ENCODE measurements around the gene ZNF431.
"Not testable (repeated sequence)": the region's sequence is repeated elsewhere in the genome, so short reads cannot be mapped to it uniquely, and the experiment has no call there.

The ZNF431 gene

GRCh38 chr19:21141787-21142464 is at the start of gene ZNF431:
TSS of gene ZNF431 (plus strand) at chr19:21142040. CDS start at chr19:21142184, 144 bp downstream.
- DNase-seq (ENCODE audit: low spot score), result peak; percentile 98

GRCh38 chr19:21092109-21092508 is 49.7 kb upstream of the ZNF431 start:
- no peak for DNase-seq (ENCODE audit: low spot score)

- DNase-seq (ENCODE audit: low spot score), result no peak
Measured at GRCh38 chr19:21094347-21095025, 47.4 kb upstream of the ZNF431 start.

- DNase-seq (ENCODE audit: low spot score), result no peak
Measured at GRCh38 chr19:21098291-21098690, 43.5 kb upstream of the ZNF431 start.

- DNase-seq (ENCODE audit: low spot score), result no peak
Measured at GRCh38 chr19:21101521-21102242, 40.2 kb upstream of the ZNF431 start.

GRCh38 chr19:21109116-21109515 is 32.7 kb upstream of the ZNF431 start:
- no peak for DNase-seq (ENCODE audit: low spot score)

- no peak for DNase-seq (ENCODE audit: low spot score)
Measured at GRCh38 chr19:21110183-21110582, 31.7 kb upstream of the ZNF431 start.

GRCh38 chr19:21115430-21115829 is 26.4 kb upstream of the ZNF431 start:
- no peak for DNase-seq (ENCODE audit: low spot score)

- no peak for DNase-seq (ENCODE audit: low spot score)
Measured at GRCh38 chr19:21117041-21117907, 24.6 kb upstream of the ZNF431 start.

GRCh38 chr19:21126078-21126477 is 15.8 kb upstream of the ZNF431 start:
- DNase-seq (ENCODE audit: low spot score), result no peak

GRCh38 chr19:21127001-21127400 is 14.8 kb upstream of the ZNF431 start:
- no peak for DNase-seq (ENCODE audit: low spot score)

- no peak for DNase-seq (ENCODE audit: low spot score)
Measured at GRCh38 chr19:21127898-21128297, 13.9 kb upstream of the ZNF431 start.

GRCh38 chr19:21128901-21129698 is 12.7 kb upstream of the ZNF431 start:
- DNase-seq (ENCODE audit: low spot score), result no peak

- no peak for DNase-seq (ENCODE audit: low spot score)
Measured at GRCh38 chr19:21130097-21130775, 11.6 kb upstream of the ZNF431 start.

GRCh38 chr19:21133633-21134032 is 8.2 kb upstream of the ZNF431 start:
- DNase-seq (ENCODE audit: low spot score), result no peak

GRCh38 chr19:21134934-21135366 is 6.9 kb upstream of the ZNF431 start:
- no peak for DNase-seq (ENCODE audit: low spot score)

GRCh38 chr19:21135433-21135832 is 6.4 kb upstream of the ZNF431 start:
- no peak for DNase-seq (ENCODE audit: low spot score)

GRCh38 chr19:21138130-21138529 is 3.7 kb upstream of the ZNF431 start:
- no peak for DNase-seq (ENCODE audit: low spot score)

GRCh38 chr19:21141006-21141405 is 834 bp upstream of the ZNF431 start:
- not testable (repeated sequence) for DNase-seq (ENCODE audit: low spot score)

GRCh38 chr19:21143428-21143827 is 1.6 kb downstream of the ZNF431 start:
- no peak for DNase-seq (ENCODE audit: low spot score)

GRCh38 chr19:21143854-21144253 is 2.0 kb downstream of the ZNF431 start:
- DNase-seq (ENCODE audit: low spot score), result no peak
